Fibroblast of pulmonary artery (primary cell): ENCODE data around the gene PHETA1.
"Not testable (repeated sequence)": the region's sequence is repeated elsewhere in the genome, so short reads cannot be mapped to it uniquely, and the experiment has no call there.

Experiments used
- DNase-seq: peaks from one replicate; pipeline ENCODE4 v3.0.0-alpha.2; 2010; ENCODE audit warnings: low read depth
- H3K4me3 ChIP-seq: replicated peaks from 2 replicates; pipeline ENCODE4 v1.5.1; 2011; ENCODE audit warnings: low read depth, mild to moderate bottlenecking, control low read depth, low read length, moderate library complexity
- TF ChIP-seq, protein P1 (sequence below): IDR thresholded peaks from 2 replicates; pipeline ENCODE4 v1.5.1; 2011; ENCODE audit warnings: mild to moderate bottlenecking, control low read depth, low read length, inconsistent platforms; ENCODE audit errors: missing control alignments

PHETA1 gene

DNA sequence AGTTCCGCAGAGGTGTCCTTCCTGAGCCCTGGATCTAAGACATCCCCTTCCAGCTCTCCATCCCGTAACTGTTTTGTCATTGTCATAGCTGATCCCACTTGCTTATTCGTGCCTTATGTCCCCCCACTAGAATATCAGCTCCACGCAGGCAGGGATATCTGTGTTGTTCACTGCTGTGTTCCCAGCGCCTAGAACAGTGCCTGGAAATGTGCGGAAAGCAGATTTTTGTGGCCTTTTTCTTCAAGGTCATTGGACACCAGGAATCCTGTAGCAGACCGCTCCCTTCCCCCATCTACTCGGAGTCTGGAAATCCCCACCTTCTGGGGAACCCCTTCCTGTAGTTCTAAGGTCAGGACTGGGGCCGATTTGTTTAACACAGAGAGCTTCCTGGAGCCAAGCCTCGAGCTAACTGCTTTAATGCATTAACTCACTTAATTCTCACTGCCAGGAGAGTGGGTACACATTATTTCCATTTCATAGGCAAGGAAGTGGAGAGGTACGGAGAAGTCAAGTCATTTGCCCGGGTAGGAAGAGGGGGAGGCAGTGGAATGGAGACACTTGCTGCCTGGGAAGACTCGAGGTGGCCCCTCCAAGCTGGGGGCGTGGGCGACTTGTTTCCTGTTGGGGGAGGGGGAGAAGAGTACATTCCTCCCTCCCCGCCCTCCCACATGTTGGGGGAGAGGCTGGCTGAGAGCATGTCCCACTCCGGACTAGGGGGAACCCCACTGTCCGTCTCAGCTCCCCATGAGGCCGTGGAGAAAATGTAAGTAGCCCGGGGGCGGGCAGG, 35.7 kb upstream of the PHETA1 start:
- peak overlapping the region; percentile 54 for H3K4me3 ChIP-seq
- TF ChIP-seq, protein P1, sequence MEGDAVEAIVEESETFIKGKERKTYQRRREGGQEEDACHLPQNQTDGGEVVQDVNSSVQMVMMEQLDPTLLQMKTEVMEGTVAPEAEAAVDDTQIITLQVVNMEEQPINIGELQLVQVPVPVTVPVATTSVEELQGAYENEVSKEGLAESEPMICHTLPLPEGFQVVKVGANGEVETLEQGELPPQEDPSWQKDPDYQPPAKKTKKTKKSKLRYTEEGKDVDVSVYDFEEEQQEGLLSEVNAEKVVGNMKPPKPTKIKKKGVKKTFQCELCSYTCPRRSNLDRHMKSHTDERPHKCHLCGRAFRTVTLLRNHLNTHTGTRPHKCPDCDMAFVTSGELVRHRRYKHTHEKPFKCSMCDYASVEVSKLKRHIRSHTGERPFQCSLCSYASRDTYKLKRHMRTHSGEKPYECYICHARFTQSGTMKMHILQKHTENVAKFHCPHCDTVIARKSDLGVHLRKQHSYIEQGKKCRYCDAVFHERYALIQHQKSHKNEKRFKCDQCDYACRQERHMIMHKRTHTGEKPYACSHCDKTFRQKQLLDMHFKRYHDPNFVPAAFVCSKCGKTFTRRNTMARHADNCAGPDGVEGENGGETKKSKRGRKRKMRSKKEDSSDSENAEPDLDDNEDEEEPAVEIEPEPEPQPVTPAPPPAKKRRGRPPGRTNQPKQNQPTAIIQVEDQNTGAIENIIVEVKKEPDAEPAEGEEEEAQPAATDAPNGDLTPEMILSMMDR = no peak
- peak; percentile 39 for DNase-seq

DNA sequence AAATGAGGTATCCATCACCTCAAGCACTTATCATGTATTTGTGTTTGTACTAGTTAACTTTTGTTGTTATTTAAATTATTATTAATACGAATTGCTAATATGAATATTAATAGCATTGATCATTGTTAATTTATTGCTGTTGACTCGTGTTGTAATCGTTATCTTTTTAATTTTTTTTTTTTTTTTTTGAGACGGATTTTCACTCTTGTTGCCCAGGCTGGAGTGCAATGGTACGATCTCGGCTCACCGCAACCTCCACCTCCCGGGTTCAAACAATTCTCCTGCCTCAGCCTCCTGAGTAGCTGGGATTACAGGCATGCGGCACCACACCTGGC, 33.6 kb upstream of the PHETA1 start:
- DNase-seq, H3K4me3 ChIP-seq: not testable (repeated sequence)

DNA sequence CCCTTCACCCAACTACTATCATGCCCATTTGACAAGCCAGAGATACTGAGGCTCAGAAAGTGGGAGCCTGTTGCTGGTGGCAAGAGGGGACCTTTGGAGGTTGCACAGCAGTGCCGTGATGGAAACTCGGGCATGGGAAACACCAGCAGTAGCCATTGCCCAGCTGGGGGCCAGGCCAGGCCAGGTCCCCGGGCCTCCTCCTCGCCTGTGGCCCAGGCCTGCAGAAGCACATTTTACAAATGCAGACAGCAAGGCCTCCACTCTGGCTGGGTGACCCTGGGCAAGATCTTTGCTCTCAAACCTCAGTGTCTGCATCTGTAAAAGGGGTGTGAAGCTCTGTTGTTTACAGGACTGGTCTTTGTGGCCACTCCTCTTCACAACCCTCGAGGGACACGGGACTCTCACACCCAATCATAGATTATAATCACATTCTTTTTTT, 32.3 kb upstream of the PHETA1 start:
- TF ChIP-seq, protein P1 = no peak
- H3K4me3 ChIP-seq = no peak overlapping the region
- DNase-seq = no peak

DNA sequence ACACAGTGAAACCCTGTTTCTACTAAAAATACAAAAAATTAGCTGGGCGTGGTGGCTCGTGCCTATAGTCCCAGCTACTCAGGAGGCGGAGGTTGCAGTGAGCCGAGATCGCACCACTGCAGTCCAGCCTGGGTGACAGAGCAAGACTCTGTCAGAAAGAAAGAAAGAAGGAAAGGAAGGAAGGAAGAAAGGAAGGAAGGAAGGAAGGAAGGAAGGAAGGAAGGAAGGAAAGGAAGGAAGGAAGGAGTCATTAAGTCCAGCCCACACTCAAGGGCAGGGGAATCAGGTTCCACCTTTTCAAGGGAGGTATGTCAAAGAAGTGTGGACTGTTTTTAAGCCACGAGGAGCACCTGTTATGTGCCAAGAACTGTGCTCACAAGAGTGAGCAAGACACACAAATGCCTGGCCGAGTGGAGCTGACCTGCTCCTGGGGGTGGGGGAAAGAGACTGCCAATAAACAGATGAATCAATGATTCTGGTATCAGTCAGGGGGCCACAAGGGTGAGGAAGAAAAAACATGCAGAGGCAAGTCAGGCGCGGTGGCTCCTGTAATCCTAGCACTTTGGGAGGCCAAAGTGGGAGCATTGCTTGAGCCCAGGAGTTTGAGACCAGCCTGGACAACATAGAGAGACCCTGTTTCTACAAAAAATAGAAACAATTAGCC, 31.0 kb upstream of the PHETA1 start:
- not testable (repeated sequence) for DNase-seq, H3K4me3 ChIP-seq

DNA sequence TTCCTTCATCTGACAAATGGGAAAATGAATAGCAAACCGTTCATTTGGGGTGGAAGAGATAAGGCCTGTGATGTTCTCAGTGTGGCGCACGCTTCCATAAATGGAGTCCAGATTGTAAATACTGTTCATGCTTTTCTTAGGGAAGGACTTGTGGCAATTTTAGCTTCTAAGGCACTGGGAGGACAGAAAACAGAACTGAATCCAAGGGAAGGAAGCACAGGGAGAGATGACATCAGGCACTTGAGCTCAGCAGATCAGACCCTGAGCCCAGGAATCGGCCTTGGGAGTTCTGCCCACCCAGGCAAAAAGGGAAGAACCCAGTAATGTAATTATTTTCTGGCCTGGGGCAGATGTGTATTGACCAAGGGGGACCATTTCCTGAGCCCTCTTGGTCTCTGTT, 29.6 kb upstream of the PHETA1 start:
- H3K4me3 ChIP-seq = no peak overlapping the region
- DNase-seq = no peak
- TF ChIP-seq, protein P1 = no peak

DNA sequence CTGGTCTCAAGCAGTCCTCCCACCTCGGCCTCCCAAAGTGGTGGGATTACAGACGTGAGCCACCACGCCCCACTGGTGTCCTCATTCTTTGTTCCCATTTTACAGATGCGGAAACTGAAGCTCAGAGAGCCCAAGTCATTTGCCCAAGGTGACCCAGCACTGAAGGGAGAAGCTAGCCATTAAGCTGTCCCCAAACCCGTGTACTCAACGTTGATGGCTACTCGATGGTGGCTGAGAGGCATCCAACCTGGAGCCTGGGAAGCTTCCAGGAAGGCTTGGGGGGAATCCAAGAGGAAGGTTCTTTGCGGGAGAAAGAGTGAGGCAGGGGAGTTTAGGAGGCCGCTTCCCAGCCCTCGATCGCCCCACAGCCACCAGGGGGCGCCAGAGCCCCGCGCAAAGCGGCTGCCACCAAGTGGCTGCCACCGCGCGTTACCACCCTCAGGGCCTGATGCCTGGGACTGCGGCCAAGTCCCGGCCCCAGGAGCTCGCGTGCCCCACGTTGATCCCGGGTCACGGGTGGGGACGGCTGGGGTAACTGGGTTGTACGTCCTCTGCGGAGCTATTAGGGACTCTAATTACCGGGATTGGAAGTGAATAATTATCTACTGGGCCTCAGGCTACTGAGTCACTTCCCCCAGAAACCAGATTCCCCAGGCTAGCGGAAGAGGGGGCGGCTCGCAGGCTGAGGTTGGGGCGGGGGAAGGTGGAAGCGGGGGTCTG, 28.0 kb upstream of the PHETA1 start:
- no peak overlapping the region for H3K4me3 ChIP-seq
- peak; percentile 82 for DNase-seq
- TF ChIP-seq, protein P1 = peak; percentile 94

DNA sequence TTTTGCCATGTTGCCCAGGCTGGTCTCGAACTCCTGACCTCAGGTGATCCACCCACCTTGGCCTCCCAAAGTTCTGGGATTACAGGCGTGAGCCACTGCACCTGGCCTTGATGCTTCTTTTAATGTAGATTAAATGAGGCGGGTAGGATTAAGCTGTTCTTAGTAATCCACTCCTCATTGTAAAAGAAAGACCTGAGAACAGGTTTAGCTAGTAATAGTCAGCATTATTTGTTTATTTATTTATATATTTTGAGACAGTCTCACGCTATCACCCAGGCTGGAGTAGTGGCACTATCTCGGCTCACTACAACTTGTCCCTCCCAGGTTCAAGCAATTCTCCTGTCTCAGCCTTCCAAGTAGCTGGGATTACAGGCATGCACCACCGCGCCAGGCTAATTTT, 27.4 kb upstream of the PHETA1 start:
- H3K4me3 ChIP-seq, DNase-seq: not testable (repeated sequence)

DNA sequence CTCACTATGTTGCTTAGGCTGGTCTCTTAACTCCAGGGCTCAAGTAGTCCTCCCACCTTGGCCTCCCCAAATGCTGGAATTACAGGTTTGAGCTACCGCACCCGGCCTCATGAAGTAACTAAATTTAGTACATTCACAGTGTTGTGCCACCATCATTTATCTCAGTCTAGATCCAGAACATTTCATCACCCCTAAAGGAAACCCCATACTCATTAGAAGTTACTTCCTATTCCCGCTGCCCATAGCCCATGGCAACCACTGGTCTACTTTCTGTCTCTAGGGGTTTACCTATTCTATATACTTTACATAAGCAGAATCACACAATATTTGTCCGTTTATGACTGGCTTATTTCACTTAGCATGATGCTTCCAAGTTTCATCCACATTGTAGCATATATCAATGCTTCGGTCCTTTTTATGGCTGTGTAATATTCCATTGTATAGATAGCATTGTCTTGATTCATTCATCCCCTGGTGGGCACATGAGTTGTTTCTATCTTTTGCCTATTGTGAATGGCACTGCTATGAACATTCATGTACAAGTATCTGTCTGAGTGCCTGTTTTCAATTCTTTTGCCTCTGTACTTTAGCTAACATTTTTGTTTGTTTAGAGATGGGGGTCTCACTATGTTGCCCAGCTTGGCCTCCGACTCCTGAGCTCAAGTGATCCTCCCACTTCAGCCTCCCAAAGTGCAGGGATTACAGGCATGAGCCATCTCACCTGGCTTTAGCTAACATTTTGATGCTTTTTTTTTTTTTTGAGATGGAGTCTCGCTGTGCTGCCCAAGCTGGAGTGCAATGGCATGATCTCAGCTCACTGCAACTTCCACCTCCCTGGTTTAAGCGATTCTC, 26.7 kb upstream of the PHETA1 start:
- TF ChIP-seq, protein P1 = no peak
- DNase-seq = no peak
- H3K4me3 ChIP-seq = no peak overlapping the region
